GM21360 (cell line): Measurements from ENCODE around the gene C18orf54.
"Not testable (repeated sequence)": the region's sequence is repeated elsewhere in the genome, so short reads cannot be mapped to it uniquely, and the experiment has no call there.

Source experiments
- ATAC-seq: cut with Tn5 transposase; IDR thresholded peaks from one replicate; pipeline ENCODE4 v1.9.1; 2021; ENCODE audit warnings: mild to moderate bottlenecking, moderate library complexity; ENCODE audit not compliant: unreplicated experiment

The C18orf54 gene

DNA sequence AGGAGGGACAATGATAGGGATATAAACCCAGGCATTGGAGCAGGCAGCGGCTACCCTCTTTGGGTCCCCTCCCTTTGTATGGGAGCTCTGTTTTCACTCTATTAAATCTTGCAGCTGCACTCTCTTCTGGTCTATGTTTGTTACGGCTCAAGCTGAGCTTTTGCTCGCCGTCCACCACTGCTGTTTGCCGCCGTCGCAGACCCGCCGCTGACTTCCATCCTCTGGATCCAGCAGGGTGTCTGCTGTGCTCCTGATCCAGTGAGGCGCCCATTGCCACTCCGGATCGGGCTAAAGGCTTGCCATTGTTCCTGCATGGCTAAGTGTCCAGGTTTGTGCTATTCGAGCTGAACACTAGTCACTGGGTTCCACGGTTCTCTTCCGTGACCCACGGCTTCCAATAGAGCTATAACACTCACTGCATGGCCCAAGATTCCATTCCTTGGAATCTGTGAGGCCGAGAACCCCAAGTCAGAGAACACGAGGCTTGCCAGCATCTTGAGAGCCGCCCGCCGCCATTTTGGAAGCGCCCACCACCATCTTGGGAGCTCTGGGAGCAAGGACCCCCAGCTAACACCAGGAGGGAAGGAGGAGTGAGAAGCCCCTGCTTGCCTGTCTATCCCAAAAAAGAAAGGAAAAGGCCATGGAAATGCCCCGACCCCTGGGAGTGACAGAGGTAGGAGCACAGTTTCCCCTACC, 29.2 kb downstream of the C18orf54 start:
- ATAC-seq: not testable (repeated sequence)

DNA sequence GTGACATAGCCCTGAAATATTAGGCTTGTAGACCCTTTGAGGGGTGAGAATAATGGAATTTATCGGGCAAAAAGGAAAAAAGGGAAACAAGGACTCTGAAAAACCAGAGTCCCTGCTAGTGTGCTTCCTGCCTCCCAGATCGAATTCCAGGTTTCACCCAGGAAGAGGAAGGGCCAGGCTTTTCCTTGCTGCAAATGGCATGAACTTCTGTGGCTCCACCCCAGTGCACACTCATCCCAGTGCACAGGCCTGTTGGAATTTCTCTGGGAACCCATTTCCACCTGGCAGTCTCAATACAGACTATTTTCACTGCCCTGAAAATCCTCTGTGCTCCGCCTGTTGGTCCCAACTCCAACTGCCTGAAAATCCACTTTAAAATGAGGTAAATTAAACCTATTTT, 29.9 kb downstream of the C18orf54 start:
- no peak for ATAC-seq

DNA sequence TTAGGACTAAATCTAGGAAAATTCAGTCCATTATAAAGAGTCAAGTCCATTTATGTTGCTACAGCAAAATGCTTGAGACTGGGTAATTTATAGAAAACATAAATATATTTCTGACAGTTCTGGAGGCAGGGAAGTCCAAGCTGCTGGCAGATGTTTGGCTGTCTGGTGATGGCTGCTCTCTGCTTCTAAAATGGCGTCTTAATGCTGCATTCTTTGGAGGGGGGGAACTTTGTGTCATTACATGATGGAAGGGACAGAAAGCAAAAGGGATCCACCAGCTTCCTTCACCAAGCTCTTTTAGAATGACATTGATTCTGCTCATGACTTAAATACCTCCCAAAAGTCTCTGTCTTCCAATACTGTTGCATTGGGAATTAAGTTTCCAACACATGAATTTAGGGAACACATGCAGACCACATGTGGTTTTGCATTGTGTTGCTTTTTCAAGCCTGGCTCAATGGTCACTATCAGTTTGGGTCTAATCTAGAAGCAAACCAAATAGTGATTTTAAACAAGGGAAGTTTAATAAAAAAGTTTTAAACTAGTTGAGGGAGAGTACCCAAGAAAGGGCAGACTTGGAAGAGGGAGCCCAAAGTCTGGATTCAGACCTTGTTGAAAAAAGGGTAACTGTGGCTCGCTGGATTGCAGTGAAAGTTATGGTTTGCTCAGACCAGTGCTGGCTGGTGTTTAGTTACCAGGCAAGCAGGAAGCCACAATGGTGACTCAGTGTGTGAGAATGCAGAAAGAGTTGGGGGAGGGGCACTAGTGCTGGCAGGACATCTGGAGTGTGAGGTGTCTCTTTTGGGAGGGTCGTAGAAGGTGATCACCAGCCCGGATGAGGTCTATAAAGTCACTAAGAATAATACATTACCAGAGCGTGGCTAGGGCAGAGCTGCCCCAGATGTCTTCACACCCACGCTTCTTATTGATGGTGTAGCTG, 30.8 kb downstream of the C18orf54 start:
- ATAC-seq: peak; percentile 92

DNA sequence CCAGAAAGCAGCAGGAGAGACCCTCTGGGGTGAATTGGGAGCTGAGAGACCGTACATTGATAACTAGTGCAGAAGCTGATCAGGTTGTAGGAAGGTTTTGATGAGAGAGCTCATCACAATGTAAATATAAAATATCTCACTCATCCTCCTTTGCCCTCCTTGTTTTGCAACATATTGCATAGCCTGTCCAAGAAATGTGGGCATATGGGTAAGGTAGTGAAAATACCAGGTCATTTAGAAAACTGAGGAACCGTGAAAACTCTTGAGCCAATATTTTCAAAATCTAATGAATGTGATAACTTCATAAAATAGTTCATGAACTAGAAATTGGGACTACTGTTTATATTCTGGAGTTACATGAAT, 31.4 kb downstream of the C18orf54 start:
- no peak for ATAC-seq

- ATAC-seq: no peak
These were observed 33.1 kb downstream of the C18orf54 start for GRCh38 chr18:54390838-54391237.

GRCh38 chr18:54392543-54393023, 34.9 kb downstream of the C18orf54 start:
- ATAC-seq: peak; percentile 57

DNA sequence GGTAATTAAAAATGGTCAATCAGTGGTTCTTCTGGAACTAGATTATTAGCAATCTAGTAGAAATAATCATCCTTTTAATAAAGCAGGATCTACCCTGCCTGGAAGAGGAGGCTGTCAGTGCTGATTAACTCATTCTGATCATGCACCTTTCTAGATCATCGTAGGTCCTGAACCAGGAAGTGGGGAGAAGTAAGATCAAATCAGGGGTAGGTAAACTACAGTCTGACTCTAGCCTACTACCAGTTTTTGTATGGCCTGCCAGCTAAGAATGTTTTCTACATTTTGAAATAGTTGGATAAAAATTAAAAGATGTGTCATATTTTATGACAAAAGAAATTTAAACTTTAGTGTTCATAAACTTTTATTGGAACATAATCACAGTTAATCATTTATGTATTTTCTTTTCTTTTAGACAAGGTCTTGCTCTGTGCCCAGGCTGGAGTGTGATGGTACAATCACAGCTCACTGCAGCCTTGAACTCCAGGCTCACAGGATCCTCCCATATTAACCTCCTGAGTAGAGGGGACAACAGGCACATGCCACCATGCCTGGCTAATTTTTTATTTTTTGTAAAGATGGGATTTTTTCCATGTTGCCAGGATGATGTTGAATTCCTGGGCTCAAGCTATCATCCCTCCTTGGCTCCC, 36.1 kb downstream of the C18orf54 start:
- ATAC-seq: no peak

GRCh38 chr18:54396760-54397159, 39.1 kb downstream of the C18orf54 start:
- ATAC-seq: no peak

DNA sequence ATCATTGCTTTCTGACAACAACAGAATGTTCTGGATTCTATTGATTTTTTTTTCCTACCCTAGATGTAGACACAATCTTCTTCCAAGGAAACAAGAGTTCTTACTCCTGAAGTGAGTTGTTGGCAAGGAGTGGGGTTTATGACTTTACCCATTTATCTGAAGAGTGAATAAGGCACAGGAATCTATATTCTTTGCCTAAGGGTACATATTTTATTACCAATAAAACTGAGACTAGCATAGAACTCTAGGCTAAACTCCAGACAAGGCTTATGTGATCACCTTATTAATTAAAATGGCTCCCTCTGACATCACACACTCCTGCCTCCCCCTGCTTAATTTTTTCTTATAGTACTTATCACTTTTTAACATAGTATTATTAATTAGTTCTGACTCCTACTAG, 47.6 kb downstream of the C18orf54 start:
- ATAC-seq: no peak

GRCh38 chr18:54411781-54412180, 54.1 kb downstream of the C18orf54 start:
- no peak for ATAC-seq

GRCh38 chr18:54415086-54415485, 57.4 kb downstream of the C18orf54 start:
- no peak for ATAC-seq

DNA sequence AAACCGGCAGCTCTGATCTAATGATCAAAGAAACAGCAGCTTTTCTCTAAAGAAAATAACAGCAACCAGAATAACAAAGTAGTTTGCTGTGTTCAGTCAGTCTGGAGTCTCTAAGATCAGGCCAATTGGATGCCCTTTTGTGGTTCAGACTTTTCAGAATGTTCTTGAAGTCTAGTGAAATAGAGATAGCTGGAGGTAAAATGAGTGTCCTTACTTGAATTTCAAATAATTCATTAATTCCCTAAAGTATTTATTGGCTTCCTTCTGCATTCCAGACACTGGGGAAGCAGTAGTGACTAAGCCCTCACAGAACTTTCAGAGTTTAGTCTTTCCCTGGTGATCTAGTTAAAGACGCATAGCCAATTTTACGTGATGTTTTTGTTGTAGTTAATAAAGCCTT, 58.7 kb downstream of the C18orf54 start:
- no peak for ATAC-seq

GRCh38 chr18:54423831-54424230, 66.1 kb downstream of the C18orf54 start:
- ATAC-seq: no peak

DNA sequence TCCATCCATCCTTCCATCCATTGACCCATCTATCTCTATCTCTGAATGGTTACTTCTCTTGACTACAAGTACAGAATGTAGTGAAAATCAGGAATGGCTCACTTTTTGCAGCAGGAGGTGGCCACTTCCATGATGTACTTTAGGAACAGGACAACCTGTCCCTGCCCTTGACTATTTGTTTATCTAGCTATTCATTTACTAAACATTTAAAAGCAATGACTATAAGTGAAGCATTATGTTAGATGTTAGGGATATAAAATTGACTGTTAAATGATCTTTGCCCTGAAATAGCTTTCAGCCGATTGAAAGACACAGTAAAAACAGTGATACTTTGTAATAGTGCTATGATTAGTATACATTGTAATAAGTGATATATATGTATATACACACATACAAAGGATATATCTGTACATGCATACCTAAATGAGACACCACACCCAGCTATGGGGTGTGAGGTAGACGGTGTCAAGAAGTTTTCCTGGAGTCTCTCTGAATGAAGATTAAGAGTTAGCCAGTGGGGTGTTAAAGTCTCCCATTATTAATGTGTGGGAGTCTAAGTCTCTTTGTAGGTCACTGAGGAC, 68.5 kb downstream of the C18orf54 start:
- ATAC-seq: no peak
